ENCODE results near the gene C7.

DNA sequence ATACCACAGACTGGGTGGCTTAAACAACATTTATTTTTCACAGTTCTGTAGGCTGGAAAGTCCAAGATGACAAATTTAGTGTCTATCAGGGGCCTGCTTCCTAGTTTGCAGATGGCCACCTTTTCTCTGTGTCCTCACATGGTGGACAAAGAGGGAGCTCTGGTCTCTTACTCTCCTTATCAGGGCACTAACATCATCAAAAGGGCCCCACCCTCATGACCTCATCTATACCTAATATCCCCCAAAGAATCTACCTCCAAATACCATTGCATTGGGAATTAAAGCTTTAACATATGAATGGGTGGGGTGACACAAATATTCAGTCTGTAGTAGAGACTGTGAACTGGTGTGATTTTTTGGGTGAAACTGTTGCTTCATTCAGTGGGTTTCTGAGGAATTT, 78.1 kb downstream of the C7 start:
- TF ChIP-seq, protein P1, sequence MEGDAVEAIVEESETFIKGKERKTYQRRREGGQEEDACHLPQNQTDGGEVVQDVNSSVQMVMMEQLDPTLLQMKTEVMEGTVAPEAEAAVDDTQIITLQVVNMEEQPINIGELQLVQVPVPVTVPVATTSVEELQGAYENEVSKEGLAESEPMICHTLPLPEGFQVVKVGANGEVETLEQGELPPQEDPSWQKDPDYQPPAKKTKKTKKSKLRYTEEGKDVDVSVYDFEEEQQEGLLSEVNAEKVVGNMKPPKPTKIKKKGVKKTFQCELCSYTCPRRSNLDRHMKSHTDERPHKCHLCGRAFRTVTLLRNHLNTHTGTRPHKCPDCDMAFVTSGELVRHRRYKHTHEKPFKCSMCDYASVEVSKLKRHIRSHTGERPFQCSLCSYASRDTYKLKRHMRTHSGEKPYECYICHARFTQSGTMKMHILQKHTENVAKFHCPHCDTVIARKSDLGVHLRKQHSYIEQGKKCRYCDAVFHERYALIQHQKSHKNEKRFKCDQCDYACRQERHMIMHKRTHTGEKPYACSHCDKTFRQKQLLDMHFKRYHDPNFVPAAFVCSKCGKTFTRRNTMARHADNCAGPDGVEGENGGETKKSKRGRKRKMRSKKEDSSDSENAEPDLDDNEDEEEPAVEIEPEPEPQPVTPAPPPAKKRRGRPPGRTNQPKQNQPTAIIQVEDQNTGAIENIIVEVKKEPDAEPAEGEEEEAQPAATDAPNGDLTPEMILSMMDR (IDR thresholded peaks at IDR 0.05; ENCODE audit: insufficient read depth, low read length) = no peak
- TF ChIP-seq POLR2AphosphoS5 (IDR thresholded peaks at IDR 0.05; ENCODE audit: low read depth) (no peak), GABPA (IDR thresholded peaks at IDR 0.05; ENCODE audit: low read depth) (no peak), SPI1 (IDR thresholded peaks at IDR 0.05; ENCODE audit: borderline replicate concordance, low read depth) (no peak)
